Thoracic aorta (tissue), 2 donors: ENCODE results near the gene CHRND. TPM values are rescaled to one million over a fixed set of nuclear protein-coding genes. Genes with fewer than 3 reads are reported as not detected.

Experiments used
- ATAC-seq: fragments of 150-250 bp; one replicate; pipeline ENCODE4 v1.8.0; 2017; ENCODE audit warnings: low read depth; ENCODE audit not compliant: insufficient number of reproducible peaks, low FRiP score
- DNase-seq: peaks from one replicate; pipeline ENCODE4 v3.0.0-alpha.2; 2020; ENCODE audit warnings: low spot score
- H3K27ac ChIP-seq, 2 donors: fragments of 200-600 bp; sonication (generic); 1 replicate in 1 of 2; 2 replicates in 1 of 2; pipeline ENCODE4 v1.5.1; 2016; ENCODE audit warnings: mild to moderate bottlenecking in 2 of 2, moderate library complexity in 2 of 2
- H3K27me3 ChIP-seq: fragments of 200-600 bp; sonication (generic); replicated peaks from 2 replicates; pipeline ENCODE4 v1.6.0; 2016; ENCODE audit warnings: mild to moderate bottlenecking; ENCODE audit not compliant: insufficient read depth
- H3K36me3 ChIP-seq: fragments of 200-600 bp; sonication (generic); one replicate; pipeline ENCODE4 v1.5.1; 2016
- H3K4me1 ChIP-seq, 2 donors: fragments of 200-600 bp; sonication (generic); 1 replicate in 1 of 2; 2 replicates in 1 of 2; pipeline versions ENCODE4 v1.5.1 to v1.6.0; 2016; ENCODE audit warnings: low read depth in 2 of 2, mild to moderate bottlenecking in 1 of 2; ENCODE audit not compliant: control insufficient read depth in 1 of 2
- H3K4me3 ChIP-seq: fragments of 200-600 bp; sonication (generic); 2 replicates; pipeline ENCODE4 v1.5.1; 2016; ENCODE audit warnings: mild to moderate bottlenecking
- H3K9me3 ChIP-seq: fragments of 200-600 bp; sonication (generic); 2 replicates; pipeline ENCODE4 v1.5.1; 2016
- total RNA-seq, 2 donors: library from RNA; depleted of rRNA; stranded (reverse); fragments of >200 nt; gene quantifications; one replicate each; pipeline versions ENCODE4 v1.1.0 to v1.2.3, GENCODE V29; 2016
- TF ChIP-seq, protein P1 (sequence below): fragments of 200-600 bp; sonication (generic); IDR thresholded peaks from one replicate; pipeline ENCODE4 v1.5.1; 2019; ENCODE audit warnings: antibody characterized with exemption

The CHRND gene
- total RNA-seq, 2 donors from 2014 or later: not detected

DNA sequence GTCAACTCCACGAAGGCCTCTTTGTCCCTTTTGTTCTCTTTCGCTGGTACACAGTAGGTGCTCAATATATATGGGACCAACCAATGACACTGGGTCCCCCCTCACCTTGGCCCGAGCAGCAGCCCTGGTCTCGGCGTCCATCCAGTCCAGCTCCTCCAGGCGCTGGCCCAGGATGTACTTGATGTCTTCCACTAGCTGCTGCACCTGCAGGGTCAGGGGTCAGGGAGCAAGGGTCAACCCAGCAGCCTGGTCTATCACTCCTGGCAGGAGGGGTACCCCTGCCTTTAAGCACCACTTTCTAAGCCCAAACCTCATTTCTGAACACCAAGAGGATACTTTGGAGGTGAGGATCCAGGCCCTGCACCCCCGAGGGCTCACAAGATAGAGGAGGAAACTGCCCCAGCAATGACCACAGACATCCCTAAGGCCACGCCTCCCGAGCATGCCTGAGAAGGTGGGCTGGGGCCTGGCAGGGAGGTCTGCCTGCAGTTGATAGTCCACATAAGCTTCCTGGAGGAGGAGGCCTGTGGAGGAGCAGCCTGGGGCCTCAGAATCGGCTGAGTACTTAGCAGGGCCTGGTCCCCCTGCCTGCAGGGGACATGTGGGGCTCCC is 42.5 kb upstream of the CHRND start:
- DNase-seq: no peak
- H3K9me3 ChIP-seq: no peaks in the 10 kb centered on the region
- TF ChIP-seq, protein P1, sequence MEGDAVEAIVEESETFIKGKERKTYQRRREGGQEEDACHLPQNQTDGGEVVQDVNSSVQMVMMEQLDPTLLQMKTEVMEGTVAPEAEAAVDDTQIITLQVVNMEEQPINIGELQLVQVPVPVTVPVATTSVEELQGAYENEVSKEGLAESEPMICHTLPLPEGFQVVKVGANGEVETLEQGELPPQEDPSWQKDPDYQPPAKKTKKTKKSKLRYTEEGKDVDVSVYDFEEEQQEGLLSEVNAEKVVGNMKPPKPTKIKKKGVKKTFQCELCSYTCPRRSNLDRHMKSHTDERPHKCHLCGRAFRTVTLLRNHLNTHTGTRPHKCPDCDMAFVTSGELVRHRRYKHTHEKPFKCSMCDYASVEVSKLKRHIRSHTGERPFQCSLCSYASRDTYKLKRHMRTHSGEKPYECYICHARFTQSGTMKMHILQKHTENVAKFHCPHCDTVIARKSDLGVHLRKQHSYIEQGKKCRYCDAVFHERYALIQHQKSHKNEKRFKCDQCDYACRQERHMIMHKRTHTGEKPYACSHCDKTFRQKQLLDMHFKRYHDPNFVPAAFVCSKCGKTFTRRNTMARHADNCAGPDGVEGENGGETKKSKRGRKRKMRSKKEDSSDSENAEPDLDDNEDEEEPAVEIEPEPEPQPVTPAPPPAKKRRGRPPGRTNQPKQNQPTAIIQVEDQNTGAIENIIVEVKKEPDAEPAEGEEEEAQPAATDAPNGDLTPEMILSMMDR: no peak
- H3K4me1 ChIP-seq: peaks cover 0 to 6% of the 10 kb centered on the region in 2 donors
- H3K36me3 ChIP-seq: no peaks in the 10 kb centered on the region
- H3K27me3 ChIP-seq: peaks cover 3% of the 10 kb centered on the region
- ATAC-seq: no peak
- no peak overlapping the region for H3K27ac ChIP-seq
- H3K4me3 ChIP-seq: no peak overlapping the region

DNA sequence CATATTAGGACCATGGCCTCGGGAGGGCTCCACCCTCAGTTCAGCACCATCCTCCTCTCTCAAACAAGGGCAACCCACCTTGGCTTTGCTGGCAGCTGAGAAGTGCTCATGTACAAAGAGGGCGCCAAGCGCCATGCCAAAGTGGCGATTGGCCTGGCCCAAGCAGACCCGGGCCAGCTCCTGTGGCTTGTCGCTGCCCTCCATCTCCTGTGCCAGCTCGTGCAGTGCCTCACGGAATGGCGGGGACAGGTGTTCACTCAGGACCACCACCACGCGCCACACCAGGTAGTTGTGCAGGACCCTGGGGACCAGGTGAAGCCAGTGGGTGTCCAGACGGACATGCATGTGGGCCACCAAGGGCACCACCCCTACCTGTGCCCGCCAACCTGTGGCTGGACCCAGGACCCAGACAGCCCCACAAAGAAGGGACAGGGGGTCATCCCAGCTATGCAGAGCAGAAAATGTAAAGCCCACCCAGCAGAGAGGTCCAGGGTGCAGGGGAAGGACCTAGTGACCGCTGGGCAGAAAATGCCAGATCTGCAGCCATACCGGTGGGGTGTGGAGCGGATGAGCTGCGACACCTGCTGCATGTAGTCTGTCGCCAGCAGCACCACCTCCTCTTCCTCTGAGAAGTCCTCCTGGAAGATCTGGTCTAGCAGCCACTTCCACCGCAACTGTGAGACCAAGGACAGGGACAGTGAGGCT is 41.9 kb upstream of the CHRND start:
- Histone ChIP-seq H3K4me1 (peaks cover 0 to 6% of the 10 kb centered on the region in 2 donors), H3K27ac (no peak overlapping the region), H3K9me3 (no peaks in the 10 kb centered on the region), H3K27me3 (peaks cover 3% of the 10 kb centered on the region), H3K4me3 (no peak overlapping the region), H3K36me3 (no peaks in the 10 kb centered on the region)
- TF ChIP-seq, protein P1: no peak
- no peak for DNase-seq
- ATAC-seq: no peak

DNA sequence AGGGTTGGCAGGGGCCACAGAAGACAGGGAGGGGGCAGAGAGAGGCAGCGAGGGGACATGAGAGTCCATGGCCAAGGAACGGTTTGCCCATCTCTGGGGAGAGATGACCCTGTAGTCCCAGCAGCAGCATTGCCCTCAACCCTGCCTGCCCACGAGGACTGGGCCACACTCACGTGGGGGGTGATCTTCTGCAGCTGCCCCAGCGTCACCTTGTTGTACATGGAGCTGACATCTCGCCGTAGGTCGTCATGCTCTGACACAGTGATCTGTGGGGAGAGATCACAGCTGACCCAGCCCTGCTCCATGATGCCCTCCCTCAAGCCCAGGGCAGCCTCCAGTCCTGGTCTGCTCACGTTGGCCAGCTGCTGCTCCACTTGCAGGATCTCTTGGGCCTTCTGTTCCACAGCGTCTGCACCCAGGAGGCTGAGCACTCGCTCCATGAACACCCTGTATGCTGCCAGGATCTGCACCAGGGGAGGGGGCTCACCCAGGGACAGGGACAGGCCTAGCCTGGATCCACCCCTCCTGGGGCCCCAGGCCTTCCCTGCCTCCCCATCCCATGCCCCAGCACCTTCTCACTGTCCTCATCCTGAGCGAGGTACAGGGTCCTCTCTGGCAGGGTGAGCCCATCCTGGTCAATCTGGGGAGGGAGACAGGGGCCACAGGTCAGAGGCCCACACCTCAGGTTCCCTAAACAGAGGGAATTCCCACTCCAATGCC is 41.2 kb upstream of the CHRND start:
- H3K27me3 ChIP-seq: peaks cover 3% of the 10 kb centered on the region
- no peak for DNase-seq
- no peak overlapping the region for H3K4me3 ChIP-seq
- TF ChIP-seq, protein P1: no peak
- H3K27ac ChIP-seq: no peak overlapping the region
- no peak for ATAC-seq
- no peaks in the 10 kb centered on the region for H3K9me3 ChIP-seq
- H3K4me1 ChIP-seq: peaks cover 0 to 6% of the 10 kb centered on the region in 2 donors
- no peaks in the 10 kb centered on the region for H3K36me3 ChIP-seq

DNA sequence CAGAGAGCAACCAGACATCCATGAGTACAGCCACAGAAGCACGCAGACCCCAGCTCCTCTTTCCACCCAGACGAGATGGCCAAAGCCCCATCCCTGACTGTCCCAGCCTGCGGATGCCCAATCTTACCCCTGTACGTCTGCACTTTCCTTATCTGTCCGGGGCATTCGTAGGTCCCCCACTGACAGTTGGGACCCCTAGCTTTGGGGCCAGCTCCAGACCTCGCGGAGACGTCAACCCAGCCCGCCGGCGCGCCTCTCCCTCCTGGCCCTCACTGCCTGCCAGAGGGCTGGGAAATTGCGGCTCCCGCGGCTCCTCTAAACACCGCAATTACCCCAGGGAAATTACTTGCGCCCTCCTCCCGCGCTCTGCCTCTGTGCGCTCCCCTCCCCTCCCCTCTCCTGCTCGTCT is 40.6 kb upstream of the CHRND start:
- ATAC-seq: no peak
- DNase-seq: no peak
- H3K4me3 ChIP-seq: no peak overlapping the region

More for the DNA sequence above, 40.6 kb upstream of the CHRND start:
- Histone ChIP-seq H3K9me3 (no peaks in the 10 kb centered on the region), H3K36me3 (no peaks in the 10 kb centered on the region), H3K4me1 (peaks cover 0 to 6% of the 10 kb centered on the region in 2 donors), H3K27me3 (peaks cover 3% of the 10 kb centered on the region), H3K27ac (no peak overlapping the region)
- TF ChIP-seq, protein P1: no peak
